NCI-H187 treated with DMSO at 0.1 percent for 48 hours (cell line): ENCODE data around the gene NRXN3.

Experiments
- DNase-seq: peaks from one replicate; lab custom pipeline; 2025; lab: John Stamatoyannopoulos, UW

NRXN3 gene

GRCh38 chr14:79417961-79418360, 1247.8 kb downstream of the NRXN3 start:
- DNase-seq, result no peak

- peak; percentile 91 for DNase-seq
These were observed 1248.7 kb downstream of the NRXN3 start for GRCh38 chr14:79418649-79419415.

GRCh38 chr14:79419571-79420327, 1249.6 kb downstream of the NRXN3 start:
- no peak for DNase-seq

GRCh38 chr14:79420725-79421124, 1250.6 kb downstream of the NRXN3 start:
- peak; percentile 6 for DNase-seq

GRCh38 chr14:79421811-79422210, 1251.6 kb downstream of the NRXN3 start:
- DNase-seq, result no peak

- no peak for DNase-seq
These were observed 1254.3 kb downstream of the NRXN3 start for GRCh38 chr14:79424462-79424861.

- no peak for DNase-seq
These were observed 1256.1 kb downstream of the NRXN3 start for GRCh38 chr14:79426103-79426755.

- no peak for DNase-seq
These were observed 1262.5 kb downstream of the NRXN3 start for GRCh38 chr14:79432640-79433039.

GRCh38 chr14:79436335-79436734, 1266.2 kb downstream of the NRXN3 start:
- DNase-seq, result no peak

GRCh38 chr14:79437951-79438350, 1267.8 kb downstream of the NRXN3 start:
- DNase-seq, result no peak

- DNase-seq, result no peak
These were observed 1268.6 kb downstream of the NRXN3 start for GRCh38 chr14:79438696-79439342.

- no peak for DNase-seq
These were observed 1272.6 kb downstream of the NRXN3 start for GRCh38 chr14:79442786-79443185.

- no peak for DNase-seq
These were observed 1273.4 kb downstream of the NRXN3 start for GRCh38 chr14:79443602-79444001.

GRCh38 chr14:79448960-79449359, 1278.8 kb downstream of the NRXN3 start:
- no peak for DNase-seq

- no peak for DNase-seq
These were observed 1281.4 kb downstream of the NRXN3 start for GRCh38 chr14:79451601-79452000.

GRCh38 chr14:79453276-79453675, 1283.1 kb downstream of the NRXN3 start:
- DNase-seq, result no peak

- DNase-seq, result no peak
These were observed 1294.3 kb downstream of the NRXN3 start for GRCh38 chr14:79464468-79464867.

GRCh38 chr14:79465651-79466050, 1295.5 kb downstream of the NRXN3 start:
- DNase-seq, result no peak

GRCh38 chr14:79466938-79467527, 1296.9 kb downstream of the NRXN3 start:
- no peak for DNase-seq

GRCh38 chr14:79467835-79468234, 1297.7 kb downstream of the NRXN3 start:
- no peak for DNase-seq

GRCh38 chr14:79468486-79468885, 1298.3 kb downstream of the NRXN3 start:
- DNase-seq, result no peak

GRCh38 chr14:79473651-79474050, 1303.5 kb downstream of the NRXN3 start:
- DNase-seq, result no peak
